ENCODE results near the gene SLC30A10.
"Not testable (repeated sequence)": the region's sequence is repeated elsewhere in the genome, so short reads cannot be mapped to it uniquely, and the experiment has no call there.

The SLC30A10 gene

GRCh38 chr1:219927956-219928790 lies at the start of gene SLC30A10:
TSS of gene SLC30A10 (minus strand) at chr1:219928557. CDS start at chr1:219928440, 117 bp downstream.
- no peak for DNase-seq (ENCODE audit: low read depth in 2 of 3, low spot score in 1 of 3)

- no peak for DNase-seq (ENCODE audit: low read depth in 2 of 3, low spot score in 1 of 3)
Observed at GRCh38 chr1:219973213-219973612, 44.9 kb upstream of the SLC30A10 start.

GRCh38 chr1:219967361-219967760 lies 39.0 kb upstream of the SLC30A10 start:
- DNase-seq (ENCODE audit: low read depth in 2 of 3, low spot score in 1 of 3), result no peak

- DNase-seq (ENCODE audit: low read depth in 2 of 3, low spot score in 1 of 3), result no peak
Observed at GRCh38 chr1:219966071-219966349, 37.7 kb upstream of the SLC30A10 start.

- no peak for DNase-seq (ENCODE audit: low read depth in 2 of 3, low spot score in 1 of 3)
Observed at GRCh38 chr1:219965285-219966070, 37.1 kb upstream of the SLC30A10 start.

GRCh38 chr1:219963432-219963831 lies 35.1 kb upstream of the SLC30A10 start:
- no peak for DNase-seq (ENCODE audit: low read depth in 2 of 3, low spot score in 1 of 3)

- DNase-seq (ENCODE audit: low read depth in 2 of 3, low spot score in 1 of 3), result no peak
Observed at GRCh38 chr1:219961684-219962083, 33.3 kb upstream of the SLC30A10 start.

GRCh38 chr1:219959540-219960203 lies 31.3 kb upstream of the SLC30A10 start:
- DNase-seq (ENCODE audit: low read depth in 2 of 3, low spot score in 1 of 3), result no peak

- DNase-seq (ENCODE audit: low read depth in 2 of 3, low spot score in 1 of 3), result no peak
Observed at GRCh38 chr1:219958875-219959417, 30.6 kb upstream of the SLC30A10 start.

GRCh38 chr1:219954736-219955421 lies 26.5 kb upstream of the SLC30A10 start:
- no peak for DNase-seq (ENCODE audit: low read depth in 2 of 3, low spot score in 1 of 3)

GRCh38 chr1:219954052-219954451 lies 25.7 kb upstream of the SLC30A10 start:
- no peak for DNase-seq (ENCODE audit: low read depth in 2 of 3, low spot score in 1 of 3)

- DNase-seq (ENCODE audit: low read depth in 2 of 3, low spot score in 1 of 3), result no peak
Observed at GRCh38 chr1:219952361-219952760, 24.0 kb upstream of the SLC30A10 start.

- DNase-seq (ENCODE audit: low read depth in 2 of 3, low spot score in 1 of 3), result not testable (repeated sequence)
Observed at GRCh38 chr1:219949227-219949626, 20.9 kb upstream of the SLC30A10 start.

- not testable (repeated sequence) for DNase-seq (ENCODE audit: low read depth in 2 of 3, low spot score in 1 of 3)
Observed at GRCh38 chr1:219948766-219949165, 20.4 kb upstream of the SLC30A10 start.

GRCh38 chr1:219945795-219946194 lies 17.4 kb upstream of the SLC30A10 start:
- no peak for DNase-seq (ENCODE audit: low read depth in 2 of 3, low spot score in 1 of 3)

- no peak for DNase-seq (ENCODE audit: low read depth in 2 of 3, low spot score in 1 of 3)
Observed at GRCh38 chr1:219941179-219942118, 13.1 kb upstream of the SLC30A10 start.

GRCh38 chr1:219940707-219941106 lies 12.3 kb upstream of the SLC30A10 start:
- no peak for DNase-seq (ENCODE audit: low read depth in 2 of 3, low spot score in 1 of 3)

- DNase-seq (ENCODE audit: low read depth in 2 of 3, low spot score in 1 of 3), result no peak
Observed at GRCh38 chr1:219938706-219939105, 10.3 kb upstream of the SLC30A10 start.

GRCh38 chr1:219933763-219934162 lies 5.4 kb upstream of the SLC30A10 start:
- DNase-seq (ENCODE audit: low read depth in 2 of 3, low spot score in 1 of 3), result not testable (repeated sequence)

GRCh38 chr1:219931033-219931432 lies 2.7 kb upstream of the SLC30A10 start:
- DNase-seq (ENCODE audit: low read depth in 2 of 3, low spot score in 1 of 3), result no peak

All from stimulated activated CD4-positive, alpha-beta T cell treated with anti-CD3 and anti-CD28 coated beads, Interleukin-12 subunit alpha, Interleukin-12 subunit beta, amount 100 ng/mL, for 48 hours (primary cell).